Measurements from ENCODE around the gene CDADC1.

The CDADC1 gene

GRCh38 chr13:49336655-49337054 lies 88.9 kb downstream of the CDADC1 start:
- TF ChIP-seq SPI1 (IDR thresholded peaks at IDR 0.05; ENCODE audit: borderline replicate concordance, low read depth): no peak
- no peak for TF ChIP-seq REST (IDR thresholded peaks at IDR 0.05; ENCODE audit: insufficient replicate concordance, low read depth)
- no peak for TF ChIP-seq GABPA (IDR thresholded peaks at IDR 0.05; ENCODE audit: low read depth)
- no peak for TF ChIP-seq CTCF (IDR thresholded peaks at IDR 0.05; ENCODE audit: insufficient read depth, low read length)
- no peak for TF ChIP-seq POLR2AphosphoS5 (IDR thresholded peaks at IDR 0.05; ENCODE audit: low read depth)
- Histone ChIP-seq H3K27ac (replicated peaks) (no peak overlapping the region), H3K27me3 (ENCODE audit: insufficient read depth, poor library complexity, severe bottlenecking) (no peaks in the 10 kb centered on the region), H3K4me3 (replicated peaks; ENCODE audit: insufficient read depth, low read length) (no peak overlapping the region)
- no peak for DNase-seq (ENCODE audit: low read depth in 1 of 2, low spot score in 1 of 2)

GRCh38 chr13:49340161-49340560 lies 92.4 kb downstream of the CDADC1 start:
- TF ChIP-seq GABPA (IDR thresholded peaks at IDR 0.05; ENCODE audit: low read depth): no peak
- no peak for TF ChIP-seq POLR2AphosphoS5 (IDR thresholded peaks at IDR 0.05; ENCODE audit: low read depth)
- TF ChIP-seq REST (IDR thresholded peaks at IDR 0.05; ENCODE audit: insufficient replicate concordance, low read depth): no peak
- TF ChIP-seq SPI1 (IDR thresholded peaks at IDR 0.05; ENCODE audit: borderline replicate concordance, low read depth): no peak
- TF ChIP-seq CTCF (IDR thresholded peaks at IDR 0.05; ENCODE audit: insufficient read depth, low read length): no peak

GRCh38 chr13:49341517-49341916 lies 93.8 kb downstream of the CDADC1 start:
- TF ChIP-seq REST (IDR thresholded peaks at IDR 0.05; ENCODE audit: insufficient replicate concordance, low read depth) (no peak), POLR2AphosphoS5 (IDR thresholded peaks at IDR 0.05; ENCODE audit: low read depth) (no peak), CTCF (IDR thresholded peaks at IDR 0.05; ENCODE audit: insufficient read depth, low read length) (no peak)
- H3K27ac ChIP-seq (replicated peaks): no peak overlapping the region

More at GRCh38 chr13:49340161-49340560, 92.4 kb downstream of the CDADC1 start:
- no peak for DNase-seq (ENCODE audit: low read depth in 1 of 2, low spot score in 1 of 2)
- H3K27ac ChIP-seq (replicated peaks): no peak overlapping the region
- H3K27me3 ChIP-seq (ENCODE audit: insufficient read depth, poor library complexity, severe bottlenecking): no peaks in the 10 kb centered on the region
- no peak overlapping the region for H3K4me3 ChIP-seq (replicated peaks; ENCODE audit: insufficient read depth, low read length)

More at GRCh38 chr13:49341517-49341916, 93.8 kb downstream of the CDADC1 start:
- no peak overlapping the region for H3K4me3 ChIP-seq (replicated peaks; ENCODE audit: insufficient read depth, low read length)
- no peak for DNase-seq (ENCODE audit: low read depth in 1 of 2, low spot score in 1 of 2)
- H3K27me3 ChIP-seq (ENCODE audit: insufficient read depth, poor library complexity, severe bottlenecking): no peaks in the 10 kb centered on the region
